B cell (primary cell): ENCODE results near the gene DAZAP1. TPM values are rescaled to one million over a fixed set of nuclear protein-coding genes. Genes with fewer than 3 reads are reported as not detected.

Experiments used
- ATAC-seq: fragments of 200-7000 bp; cut with Tn5 transposase; one replicate; pipeline ENCODE4 v1.10.0; 2021; ENCODE audit warnings: low read depth, mild to moderate bottlenecking, moderate number of reproducible peaks, moderate library complexity
- CTCF ChIA-PET: fragments of 350-600 bp; sonication (Branson Sonifier 250); formaldehyde crosslinking; loops from one replicate; lab custom pipeline; 2021; ENCODE audit warnings: antibody characterized with exemption, inconsistent platforms; lab: Charles Lee
- POLR2A ChIA-PET: fragments of 350-600 bp; sonication (Branson Sonifier 250); formaldehyde crosslinking; loops from one replicate; lab custom pipeline; 2021; ENCODE audit warnings: antibody characterized with exemption; lab: Charles Lee
- DNase-seq: peaks from one replicate; pipeline ENCODE4 v3.0.0; 2013
- H2AFZ ChIP-seq: 2 replicates; pipeline ENCODE4 v1.6.1; 2012; ENCODE audit warnings: mild to moderate bottlenecking, low read depth, low read length; ENCODE audit not compliant: insufficient read depth, poor library complexity, severe bottlenecking
- H3K27ac ChIP-seq, 2 donors: 1 replicate in 1 of 2; 2 replicates in 1 of 2; pipeline ENCODE4 v1.5.1; 2012 to 2013; ENCODE audit warnings: low read length in 2 of 2, mild to moderate bottlenecking in 2 of 2, moderate library complexity in 1 of 2
- H3K27me3 ChIP-seq, 4 experiments: fragments of 200-600 bp in 1 of 4; sonication (generic) in 1 of 4; replicated peaks in 1 of 4; 1 replicate in 2 of 4; 2 replicates in 2 of 4; pipeline versions ENCODE4 v1.6.1 to v1.7.0; 2013 to 2016; ENCODE audit warnings: low read length in 3 of 4, mild to moderate bottlenecking in 2 of 4, mixed read lengths in 1 of 4, moderate library complexity in 1 of 4; ENCODE audit not compliant: insufficient read depth in 4 of 4, control insufficient read depth in 3 of 4; ENCODE audit errors: control extremely low read depth in 1 of 4
- H3K36me3 ChIP-seq, 2 experiments: replicated peaks in 1 of 2; 1 replicate in 1 of 2; 2 replicates in 1 of 2; pipeline versions ENCODE4 v1.6.1 to v1.7.1; 2013; ENCODE audit warnings: low read length in 1 of 2; ENCODE audit not compliant: insufficient read depth in 2 of 2, control insufficient read depth in 1 of 2; ENCODE audit errors: control extremely low read depth in 1 of 2, extremely low read depth in 1 of 2
- H3K4me1 ChIP-seq, 2 donors: fragments of 200-600 bp in 1 of 2; sonication (generic) in 1 of 2; 1 replicate in 1 of 2; 2 replicates in 1 of 2; pipeline versions ENCODE4 v1.5.1 to v1.6.1; 2013 to 2017; ENCODE audit warnings: low read length in 2 of 2; ENCODE audit not compliant: control insufficient read depth in 2 of 2, insufficient read depth in 2 of 2
- H3K4me2 ChIP-seq: replicated peaks from 2 replicates; pipeline ENCODE3; 2012; ENCODE audit warnings: mild to moderate bottlenecking, low read depth, low read length; ENCODE audit not compliant: poor library complexity, severe bottlenecking
- H3K4me3 ChIP-seq, 5 experiments: fragments of 200-600 bp in 1 of 5; sonication (generic) in 1 of 5; 1 replicate in 3 of 5; 2 replicates in 2 of 5; pipeline versions ENCODE4 v1.5.1 to v1.7.0; 2011 to 2016; ENCODE audit warnings: low read length in 4 of 5, mild to moderate bottlenecking in 4 of 5, low read depth in 2 of 5, control low read depth in 1 of 5, moderate library complexity in 1 of 5; ENCODE audit not compliant: insufficient read depth in 1 of 5; ENCODE audit errors: control extremely low read depth in 1 of 5, extremely low read depth in 1 of 5
- H3K79me2 ChIP-seq: fragments of 200-600 bp; sonication (generic); one replicate; pipeline ENCODE4 v1.6.0; 2016; ENCODE audit warnings: low read length; ENCODE audit not compliant: control insufficient read depth, insufficient read depth
- H3K9ac ChIP-seq: fragments of 200-600 bp; sonication (generic); 2 replicates; pipeline ENCODE4 v1.6.1; 2017; ENCODE audit warnings: mild to moderate bottlenecking, low read length, moderate library complexity
- H3K9me3 ChIP-seq, 3 donors: one replicate each; pipeline versions ENCODE4 v1.6.1 to v1.7.1; 2013; ENCODE audit warnings: low read length in 2 of 3; ENCODE audit not compliant: control insufficient read depth in 2 of 3, insufficient read depth in 1 of 3; ENCODE audit errors: control extremely low read depth in 1 of 3
- H4K20me1 ChIP-seq: 2 replicates; pipeline ENCODE4 v1.6.0; 2012; ENCODE audit warnings: mild to moderate bottlenecking, low read length; ENCODE audit not compliant: insufficient read depth, control insufficient read depth, poor library complexity, severe bottlenecking
- H3K27ac Mint-ChIP-seq: one replicate; pipeline ENCODE4 v1.8.0; 2021; ENCODE audit warnings: mixed read lengths
- H3K27me3 Mint-ChIP-seq: one replicate; pipeline ENCODE4 v1.8.0; 2021; ENCODE audit warnings: mixed read lengths
- H3K4me1 Mint-ChIP-seq: one replicate; pipeline ENCODE4 v1.8.0; 2021; ENCODE audit warnings: mixed read lengths
- H3K4me3 Mint-ChIP-seq: one replicate; pipeline ENCODE4 v1.8.0; 2021; ENCODE audit warnings: mixed read lengths
- H3K9me3 Mint-ChIP-seq: one replicate; pipeline ENCODE4 v1.8.0; 2022; ENCODE audit warnings: mixed read lengths; ENCODE audit not compliant: insufficient read depth
- CTCF ChIP-seq: fragments of 200-600 bp; IDR thresholded peaks from one replicate; pipeline ENCODE4 v1.8.0; 2022; ENCODE audit warnings: antibody characterized with exemption, mild to moderate bottlenecking
- EZH2 ChIP-seq: IDR thresholded peaks from 2 replicates; pipeline ENCODE4 v1.6.1; 2012; ENCODE audit warnings: borderline replicate concordance, low read depth, mild to moderate bottlenecking, moderate library complexity, low read length; ENCODE audit not compliant: insufficient read depth, poor library complexity, severe bottlenecking
- WGBS: methylation state at CpG from one replicate; pipeline ENCODE4 v1.1.5; 2013; ENCODE audit warnings: missing lambda C conversion rate; ENCODE audit not compliant: insufficient coverage; 5-methylcytosine and 5-hydroxymethylcytosine counted together
- intact Hi-C: fragments of 100-400 bp; cut with micrococcal nuclease; formaldehyde crosslinking; loops from one replicate; pipeline ENCODE4 v1.10.0; 2022
- polyA plus RNA-seq: library from polyadenylated mRNA; depleted of rRNA; stranded (reverse); fragments of >200 nt; gene quantifications from 2 replicates; pipeline ENCODE4 v1.2.3, GENCODE V29; 2012
- total RNA-seq, 2 donors: library from RNA; stranded (reverse); fragments of 120-200 nt in 1 of 2; gene quantifications; 1 replicate in 1 of 2; 2 replicates in 1 of 2; pipeline versions ENCODE4 v1.2.3 to v1.2.4, GENCODE V29; 2013 to 2022

DAZAP1 gene
- total and polyA plus RNA-seq, 2 donors (not counting 1 experiment from before 2014, with no cell fraction given): 54.8 to 125 TPM

GRCh38 chr19:1437609-1438008 is 30.2 kb downstream of the DAZAP1 start:
- H3K4me3 ChIP-seq: peak overlapping the region in 2 of 5 experiments; percentile 97 to 100
- 87% methylated on average over 4 of the region's 8 CpGs for WGBS
- TF ChIP-seq CTCF (no peak), EZH2 (no peak)
- H3K4me2 ChIP-seq: peak overlapping the region; percentile 91
- no peaks in the 10 kb centered on the region for H3K9me3 ChIP-seq
- no peak overlapping the region for H3K27ac ChIP-seq
- Mint-ChIP-seq H3K27ac (no peak overlapping the region), H3K4me3 (peak overlapping the region; percentile 99), H3K9me3 (no peaks in the 10 kb centered on the region), H3K4me1 (peaks cover 18% of the 10 kb centered on the region), H3K27me3 (no peaks in the 10 kb centered on the region)
- peaks cover 0 to 51% of the 10 kb centered on the region in 2 experiments for H3K36me3 ChIP-seq
- POLR2A ChIA-PET: interaction anchor here (0.7 kb wide), 1 partner anchor 328 kb away, joined by 3 read pairs; no protein-coding TSS in a partner anchor
- no peak overlapping the region for H3K9ac ChIP-seq
- no peak for ATAC-seq
- CTCF ChIA-PET: interaction anchor here (0.7 to 1.4 kb wide), 7 partner anchors 20 to 231 kb away, joined by 3 to 4 read pairs (median 3); no protein-coding TSS in a partner anchor
- peaks cover 7 to 16% of the 10 kb centered on the region in 2 donors for H3K4me1 ChIP-seq
- H3K79me2 ChIP-seq: peaks cover 34% of the 10 kb centered on the region
- no peaks in the 10 kb centered on the region for H3K27me3 ChIP-seq
- peaks cover 70% of the 10 kb centered on the region for H4K20me1 ChIP-seq
- no peak for DNase-seq
- H2AFZ ChIP-seq: peak overlapping the region; percentile 82
- intact Hi-C loops: loop anchor here (1.0 kb wide), 1 partner anchor 30 kb away; the partner anchor contains the start of gene DAZAP1
